ENCODE data around the gene AK5. TPM values are rescaled to one million over a fixed set of nuclear protein-coding genes. Genes with fewer than 3 reads are reported as not detected.

AK5 gene
- total and polyA plus RNA-seq, 4 donors, result 0.71 to 8.9 (median 2.1) TPM; not detected in 1

- Histone ChIP-seq H3K4me3 (ENCODE audit: low read length in 2 of 2) (no peak overlapping the region), H3K9me3 (ENCODE audit: control insufficient read depth, low read length) (no peaks in the 10 kb centered on the region), H3K4me1 (ENCODE audit: control insufficient read depth in 1 of 2, insufficient read depth in 2 of 2, low read length in 2 of 2) (no peaks in the 10 kb centered on the region), H3K27me3 (ENCODE audit: control insufficient read depth in 1 of 2, insufficient read depth in 2 of 2, low read length in 1 of 2) (no peaks in the 10 kb centered on the region), H3K36me3 (ENCODE audit: control insufficient read depth in 1 of 2, insufficient read depth in 2 of 2, low read length in 1 of 2) (no peaks in the 10 kb centered on the region), H3K27ac (ENCODE audit: low read depth in 1 of 2, low read length in 2 of 2) (no peak overlapping the region)
- intact Hi-C loops (cut with DNase I), result loop anchor here (2.0 to 10.0 kb wide), 4 partner anchors 249 to 1379 kb away; partner anchors contain the start of gene AK5 (in 1 of the 2)
- peak in 1 of 2 donors; percentile 56 for DNase-seq
- ATAC-seq (ENCODE audit: low FRiP score), result peak; percentile 69
- 35% methylated on average over 11 of the region's 11 CpGs for WGBS, 2 donors
Observed at GRCh38 chr1:77533660-77534305, 252.0 kb downstream of the AK5 start.

- Histone ChIP-seq H3K36me3 (ENCODE audit: control insufficient read depth in 1 of 2, insufficient read depth in 2 of 2, low read length in 1 of 2) (no peaks in the 10 kb centered on the region), H3K27me3 (ENCODE audit: control insufficient read depth in 1 of 2, insufficient read depth in 2 of 2, low read length in 1 of 2) (no peaks in the 10 kb centered on the region), H3K9me3 (ENCODE audit: control insufficient read depth, low read length) (no peaks in the 10 kb centered on the region), H3K4me3 (ENCODE audit: low read length in 2 of 2) (no peak overlapping the region), H3K27ac (ENCODE audit: low read depth in 1 of 2, low read length in 2 of 2) (no peak overlapping the region), H3K4me1 (ENCODE audit: control insufficient read depth in 1 of 2, insufficient read depth in 2 of 2, low read length in 2 of 2) (no peaks in the 10 kb centered on the region)
- 80 to 84% methylated on average over 5 of the region's 5 CpGs for WGBS, 2 donors
- DNase-seq (no peak), ATAC-seq (ENCODE audit: low FRiP score) (no peak)
- intact Hi-C loops (cut with DNase I), result loop anchor here (2.0 to 10.0 kb wide), 4 partner anchors 250 to 1380 kb away; partner anchors contain the start of gene AK5 (in 1 of the 2)
Observed at GRCh38 chr1:77534456-77534855, 252.6 kb downstream of the AK5 start.

GRCh38 chr1:77536813-77537212, 255.0 kb downstream of the AK5 start:
- intact Hi-C loops (cut with DNase I), result loop anchor here in 1 of 2 donors (10.0 kb wide), 2 partner anchors 252 to 1382 kb away; partner anchors contain the start of gene AK5
- Histone ChIP-seq H3K4me3 (ENCODE audit: low read length in 2 of 2) (no peak overlapping the region), H3K36me3 (ENCODE audit: control insufficient read depth in 1 of 2, insufficient read depth in 2 of 2, low read length in 1 of 2) (no peaks in the 10 kb centered on the region), H3K4me1 (ENCODE audit: control insufficient read depth in 1 of 2, insufficient read depth in 2 of 2, low read length in 2 of 2) (no peaks in the 10 kb centered on the region), H3K27ac (ENCODE audit: low read depth in 1 of 2, low read length in 2 of 2) (no peak overlapping the region), H3K27me3 (ENCODE audit: control insufficient read depth in 1 of 2, insufficient read depth in 2 of 2, low read length in 1 of 2) (no peaks in the 10 kb centered on the region), H3K9me3 (ENCODE audit: control insufficient read depth, low read length) (no peaks in the 10 kb centered on the region)
- WGBS, 2 donors, result 65 to 75% methylated on average over 2 of the region's 2 CpGs
- ATAC-seq (ENCODE audit: low FRiP score), result no peak
- DNase-seq, result no peak

GRCh38 chr1:77538956-77539518, 257.2 kb downstream of the AK5 start:
- 59% methylated on average over 7 of the region's 7 CpGs for WGBS, 2 donors
- intact Hi-C loops (cut with DNase I), result loop anchor here in 1 of 2 donors (10.0 kb wide), 2 partner anchors 254 to 1384 kb away; partner anchors contain the start of gene AK5

GRCh38 chr1:77539519-77540142, 257.8 kb downstream of the AK5 start:
- Histone ChIP-seq H3K4me1 (ENCODE audit: control insufficient read depth in 1 of 2, insufficient read depth in 2 of 2, low read length in 2 of 2) (no peaks in the 10 kb centered on the region), H3K4me3 (ENCODE audit: low read length in 2 of 2) (no peak overlapping the region), H3K36me3 (ENCODE audit: control insufficient read depth in 1 of 2, insufficient read depth in 2 of 2, low read length in 1 of 2) (no peaks in the 10 kb centered on the region), H3K27me3 (ENCODE audit: control insufficient read depth in 1 of 2, insufficient read depth in 2 of 2, low read length in 1 of 2) (no peaks in the 10 kb centered on the region), H3K9me3 (ENCODE audit: control insufficient read depth, low read length) (no peaks in the 10 kb centered on the region), H3K27ac (ENCODE audit: low read depth in 1 of 2, low read length in 2 of 2) (peak overlapping the region in 1 of 2 donors; percentile 52)
- WGBS, 2 donors, result 66 to 76% methylated on average over 4 of the region's 4 CpGs
- intact Hi-C loops (cut with DNase I), result loop anchor here in 1 of 2 donors (10.0 kb wide), 2 partner anchors 255 to 1385 kb away; partner anchors contain the start of gene AK5
- no peak for DNase-seq
- ATAC-seq (ENCODE audit: low FRiP score), result no peak

More at GRCh38 chr1:77538956-77539518, 257.2 kb downstream of the AK5 start:
- Histone ChIP-seq H3K27me3 (ENCODE audit: control insufficient read depth in 1 of 2, insufficient read depth in 2 of 2, low read length in 1 of 2) (no peaks in the 10 kb centered on the region), H3K4me3 (ENCODE audit: low read length in 2 of 2) (no peak overlapping the region), H3K36me3 (ENCODE audit: control insufficient read depth in 1 of 2, insufficient read depth in 2 of 2, low read length in 1 of 2) (no peaks in the 10 kb centered on the region), H3K9me3 (ENCODE audit: control insufficient read depth, low read length) (no peaks in the 10 kb centered on the region), H3K27ac (ENCODE audit: low read depth in 1 of 2, low read length in 2 of 2) (no peak overlapping the region), H3K4me1 (ENCODE audit: control insufficient read depth in 1 of 2, insufficient read depth in 2 of 2, low read length in 2 of 2) (no peaks in the 10 kb centered on the region)
- ATAC-seq (ENCODE audit: low FRiP score) (peak; percentile 53), DNase-seq (peak in 1 of 2 donors; percentile 49)

- Histone ChIP-seq H3K27me3 (ENCODE audit: control insufficient read depth in 1 of 2, insufficient read depth in 2 of 2, low read length in 1 of 2) (no peaks in the 10 kb centered on the region), H3K36me3 (ENCODE audit: control insufficient read depth in 1 of 2, insufficient read depth in 2 of 2, low read length in 1 of 2) (no peaks in the 10 kb centered on the region), H3K4me3 (ENCODE audit: low read length in 2 of 2) (no peak overlapping the region), H3K4me1 (ENCODE audit: control insufficient read depth in 1 of 2, insufficient read depth in 2 of 2, low read length in 2 of 2) (no peaks in the 10 kb centered on the region), H3K27ac (ENCODE audit: low read depth in 1 of 2, low read length in 2 of 2) (no peak overlapping the region), H3K9me3 (ENCODE audit: control insufficient read depth, low read length) (no peaks in the 10 kb centered on the region)
- ATAC-seq (ENCODE audit: low FRiP score), result no peak
- DNase-seq, result no peak
- intact Hi-C loops (cut with DNase I), result no loop called here
- 93 to 94% methylated on average over 6 of the region's 6 CpGs for WGBS, 2 donors
Observed at GRCh38 chr1:77540501-77541161, 258.8 kb downstream of the AK5 start.

- no peak for DNase-seq
- ATAC-seq (ENCODE audit: low FRiP score), result no peak
- Histone ChIP-seq H3K4me3 (ENCODE audit: low read length in 2 of 2) (no peak overlapping the region), H3K9me3 (ENCODE audit: control insufficient read depth, low read length) (no peaks in the 10 kb centered on the region), H3K4me1 (ENCODE audit: control insufficient read depth in 1 of 2, insufficient read depth in 2 of 2, low read length in 2 of 2) (no peaks in the 10 kb centered on the region), H3K27me3 (ENCODE audit: control insufficient read depth in 1 of 2, insufficient read depth in 2 of 2, low read length in 1 of 2) (no peaks in the 10 kb centered on the region), H3K36me3 (ENCODE audit: control insufficient read depth in 1 of 2, insufficient read depth in 2 of 2, low read length in 1 of 2) (no peaks in the 10 kb centered on the region), H3K27ac (ENCODE audit: low read depth in 1 of 2, low read length in 2 of 2) (no peak overlapping the region)
- intact Hi-C loops (cut with DNase I), result no loop called here
- whole genome bisulfite sequencing, 2 donors, result 96 to 97% methylated on average over 5 of the region's 5 CpGs
Observed at GRCh38 chr1:77541162-77541545, 259.3 kb downstream of the AK5 start.

GRCh38 chr1:77542813-77543420, 261.1 kb downstream of the AK5 start:
- intact Hi-C loops (cut with DNase I), result no loop called here
- Histone ChIP-seq H3K27me3 (ENCODE audit: control insufficient read depth in 1 of 2, insufficient read depth in 2 of 2, low read length in 1 of 2) (no peaks in the 10 kb centered on the region), H3K4me3 (ENCODE audit: low read length in 2 of 2) (no peak overlapping the region), H3K4me1 (ENCODE audit: control insufficient read depth in 1 of 2, insufficient read depth in 2 of 2, low read length in 2 of 2) (no peaks in the 10 kb centered on the region), H3K36me3 (ENCODE audit: control insufficient read depth in 1 of 2, insufficient read depth in 2 of 2, low read length in 1 of 2) (no peaks in the 10 kb centered on the region), H3K9me3 (ENCODE audit: control insufficient read depth, low read length) (no peaks in the 10 kb centered on the region), H3K27ac (ENCODE audit: low read depth in 1 of 2, low read length in 2 of 2) (no peak overlapping the region)
- 54 to 63% methylated on average over 3 of the region's 3 CpGs for WGBS, 2 donors
- ATAC-seq (ENCODE audit: low FRiP score), result no peak
- no peak for DNase-seq
